A549 (cell line): ENCODE measurements around the gene GLUD2. TPM values are rescaled to one million over a fixed set of nuclear protein-coding genes. Genes with fewer than 3 reads are reported as not detected.
A peak's percentile ranks its signal among the peaks of the same experiment; 100 is the strongest.
"Not testable (repeated sequence)": the region's sequence is repeated elsewhere in the genome, so short reads cannot be mapped to it uniquely, and the experiment has no call there.

Experiments
- ATAC-seq, 2 experiments: fragments of 200-7000 bp in 1 of 2; fragments of >200 bp in 1 of 2; cut with Nextera tagmentation in 1 of 2; cut with Tn5 transposase in 1 of 2; 3 replicates each; pipeline versions ENCODE4 v1.8.0 to v1.9.1; 2018 to 2020; ENCODE audit warnings: mild to moderate bottlenecking in 1 of 2, moderate library complexity in 1 of 2
- CTCF ChIA-PET: fragments of 300-600 bp; sonication (Branson Sonifier 250); formaldehyde crosslinking; extraction: SDS; loops from one replicate; lab custom pipeline; 2021; ENCODE audit warnings: antibody characterized with exemption, inconsistent platforms; lab: Yijun Ruan, JAX
- POLR2A ChIA-PET: fragments of 350-600 bp; formaldehyde crosslinking; extraction: SDS; loops from one replicate; lab custom pipeline; 2021; ENCODE audit warnings: antibody characterized with exemption, inconsistent platforms; lab: Yijun Ruan, JAX
- DNase-seq, 2 experiments: peaks; one replicate each; pipeline versions ENCODE4 v3.0.0 to v3.0.0-alpha.2; 2011 to 2016; ENCODE audit warnings: low read depth in 1 of 2, low spot score in 1 of 2
- FAIRE-seq: peaks from 2 replicates; lab custom pipeline; 2011; peaks lifted over from hg19 to GRCh38; lab: Jason Lieb, UNC
- H3K27ac ChIP-seq, 2 experiments: fragments of >200 bp; sonication (Bioruptor Twin); formaldehyde crosslinking; 3 replicates each; pipeline ENCODE4 v1.5.1; 2016 to 2017
- H3K4me1 ChIP-seq: fragments of >200 bp; sonication (Bioruptor Twin); formaldehyde crosslinking; 3 replicates; pipeline ENCODE4 v1.6.1; 2016
- H3K4me2 ChIP-seq: fragments of >200 bp; sonication (Bioruptor Twin); formaldehyde crosslinking; 3 replicates; pipeline ENCODE4 v1.6.1; 2016
- H3K4me3 ChIP-seq: fragments of >200 bp; sonication (Bioruptor Twin); formaldehyde crosslinking; 3 replicates; pipeline ENCODE4 v1.5.1; 2016
- H3K9me3 ChIP-seq: fragments of >200 bp; sonication (Bioruptor Twin); formaldehyde crosslinking; 3 replicates; pipeline ENCODE4 v1.6.1; 2016
- BHLHE40 ChIP-seq: IDR thresholded peaks from 2 replicates; pipeline ENCODE4 v1.6.1; 2012; ENCODE audit warnings: low read depth, low read length, inconsistent platforms
- CBX2 ChIP-seq: fragments of 200-600 bp; sonication (generic); IDR thresholded peaks from 2 replicates; pipeline ENCODE4 v1.6.1; 2016; ENCODE audit warnings: low read depth, mild to moderate bottlenecking, borderline replicate concordance
- CBX8 ChIP-seq: fragments of 200-600 bp; sonication (generic); IDR thresholded peaks from 2 replicates; pipeline ENCODE4 v1.6.1; 2016
- EHMT2 ChIP-seq: fragments of 200-600 bp; sonication (generic); IDR thresholded peaks from 2 replicates; pipeline ENCODE4 v1.6.1; 2016; ENCODE audit warnings: antibody characterized with exemption, low read depth, mild to moderate bottlenecking, moderate library complexity
- FOSL2 ChIP-seq, 2 experiments: fragments of 450-650 bp in 1 of 2; fragments of >200 bp in 1 of 2; sonication (Bioruptor Twin) in 1 of 2; formaldehyde crosslinking; IDR thresholded peaks; 2 replicates each; pipeline versions ENCODE4 v1.5.0 to v1.6.1; 2016 to 2020; ENCODE audit warnings: mild to moderate bottlenecking in 1 of 2, moderate library complexity in 1 of 2
- GATA3 ChIP-seq: IDR thresholded peaks from 2 replicates; pipeline ENCODE4 v1.6.1; 2012; ENCODE audit warnings: borderline replicate concordance
- HOXB13 ChIP-seq: fragments of 250-450 bp; sonication (Bioruptor Pico); IDR thresholded peaks from 2 replicates; pipeline ENCODE4 v1.5.0; 2020; ENCODE audit warnings: low read depth, mild to moderate bottlenecking, moderate library complexity
- HOXB5 ChIP-seq: fragments of 250-450 bp; sonication (Bioruptor Pico); IDR thresholded peaks from 2 replicates; pipeline ENCODE4 v1.5.0; 2020; ENCODE audit warnings: mild to moderate bottlenecking, moderate library complexity
- JUN ChIP-seq, 2 experiments: fragments of >200 bp; sonication (Bioruptor Twin); formaldehyde crosslinking; IDR thresholded peaks; 2 replicates in 1 of 2; 3 replicates in 1 of 2; pipeline ENCODE4 v1.6.1; 2016 to 2017
- JUNB ChIP-seq: fragments of >200 bp; sonication (Bioruptor Twin); formaldehyde crosslinking; IDR thresholded peaks from 2 replicates; pipeline ENCODE4 v1.6.1; 2016
- NR3C1 ChIP-seq: fragments of >200 bp; sonication (Bioruptor Twin); formaldehyde crosslinking; IDR thresholded peaks from 3 replicates; pipeline ENCODE4 v1.6.1; 2017
- POLR2A ChIP-seq: IDR thresholded peaks from 2 replicates; pipeline ENCODE4 v1.6.1; 2012; ENCODE audit warnings: mild to moderate bottlenecking, low read length
- RAD21 ChIP-seq, 2 experiments: fragments of >200 bp in 1 of 2; sonication (Bioruptor Twin) in 1 of 2; formaldehyde crosslinking in 1 of 2; IDR thresholded peaks in 1 of 2; conservative IDR thresholded peaks in 1 of 2; 2 replicates in 1 of 2; 3 replicates in 1 of 2; pipeline ENCODE4 v1.6.1; 2012 to 2018; ENCODE audit warnings: inconsistent platforms in 1 of 2
- SMC3 ChIP-seq: fragments of >200 bp; sonication (Bioruptor Twin); formaldehyde crosslinking; IDR thresholded peaks from 3 replicates; pipeline ENCODE4 v1.6.1; 2018; ENCODE audit warnings: inconsistent platforms
- ZNF302 ChIP-seq: fragments of 250-450 bp; sonication (Bioruptor Pico); IDR thresholded peaks from 2 replicates; pipeline ENCODE4 v1.9.0; 2021; ENCODE audit warnings: inconsistent platforms, mild to moderate bottlenecking, moderate library complexity
- WGBS: methylation state at CpG from one replicate; pipeline ENCODE4 v1.1.6; 2017; ENCODE audit errors: missing lambda C conversion rate; 5-methylcytosine and 5-hydroxymethylcytosine counted together
- polyA minus RNA-seq: library from RNA; depleted of rRNA, polyadenylated mRNA; stranded (reverse); fragments of >200 nt; gene quantifications from 2 replicates; pipeline ENCODE4 v1.2.3, GENCODE V29; 2011; rRNA and poly(A)+ RNA removed
- polyA plus RNA-seq, 4 experiments: library from polyadenylated mRNA; depleted of rRNA in 3 of 4; stranded (reverse); fragments of >200 nt; fragmentation: RNase III in 1 of 4; extraction: RNeasy Plus Mini Kit Qiagen cat#74134 plus additional on column Dnase treatment in 1 of 4; gene quantifications; 2 replicates in 3 of 4; 3 replicates in 1 of 4; pipeline ENCODE4 v1.2.3, GENCODE V29; 2011 to 2017
- TF ChIP-seq, protein P1 (sequence below): fragments of >200 bp; sonication (Bioruptor Twin); formaldehyde crosslinking; IDR thresholded peaks from 3 replicates; pipeline ENCODE4 v1.5.1; 2016
- TF ChIP-seq, protein P2 (sequence below): fragments of >200 bp; sonication (Bioruptor Twin); formaldehyde crosslinking; IDR thresholded peaks from 2 replicates; pipeline ENCODE4 v1.6.1; 2016
- TF ChIP-seq, protein P3 (sequence below): IDR thresholded peaks from 2 replicates; pipeline ENCODE4 v1.6.1; 2012
- TF ChIP-seq, protein P4 (sequence below): IDR thresholded peaks from 2 replicates; pipeline ENCODE4 v1.6.1; 2012
- TF ChIP-seq, protein P5 (sequence below): fragments of 250-450 bp; sonication (Bioruptor Pico); IDR thresholded peaks from 2 replicates; pipeline ENCODE4 v1.5.0; 2021; ENCODE audit warnings: mild to moderate bottlenecking, moderate library complexity, borderline replicate concordance

GLUD2 gene
- polyA plus RNA-seq (2011; rRNA removed) (4.2 and 5.1 TPM in 2 replicates), polyA plus RNA-seq (2017; fragmentation: RNase III; extraction: RNeasy Plus Mini Kit Qiagen cat#74134 plus additional on column Dnase treatment) (2.7 to 2.8 TPM (median 2.8 TPM) in 3 replicates), polyA minus RNA-seq (4.4 and 4.5 TPM in 2 replicates)
- 0.90 and 0.96 TPM in 2 replicates for polyA plus RNA-seq (2012; cell fraction: cytosol; rRNA removed)
- 0.72 and 0.94 TPM in 2 replicates for polyA plus RNA-seq (2012; cell fraction: nucleus; rRNA removed)

DNA sequence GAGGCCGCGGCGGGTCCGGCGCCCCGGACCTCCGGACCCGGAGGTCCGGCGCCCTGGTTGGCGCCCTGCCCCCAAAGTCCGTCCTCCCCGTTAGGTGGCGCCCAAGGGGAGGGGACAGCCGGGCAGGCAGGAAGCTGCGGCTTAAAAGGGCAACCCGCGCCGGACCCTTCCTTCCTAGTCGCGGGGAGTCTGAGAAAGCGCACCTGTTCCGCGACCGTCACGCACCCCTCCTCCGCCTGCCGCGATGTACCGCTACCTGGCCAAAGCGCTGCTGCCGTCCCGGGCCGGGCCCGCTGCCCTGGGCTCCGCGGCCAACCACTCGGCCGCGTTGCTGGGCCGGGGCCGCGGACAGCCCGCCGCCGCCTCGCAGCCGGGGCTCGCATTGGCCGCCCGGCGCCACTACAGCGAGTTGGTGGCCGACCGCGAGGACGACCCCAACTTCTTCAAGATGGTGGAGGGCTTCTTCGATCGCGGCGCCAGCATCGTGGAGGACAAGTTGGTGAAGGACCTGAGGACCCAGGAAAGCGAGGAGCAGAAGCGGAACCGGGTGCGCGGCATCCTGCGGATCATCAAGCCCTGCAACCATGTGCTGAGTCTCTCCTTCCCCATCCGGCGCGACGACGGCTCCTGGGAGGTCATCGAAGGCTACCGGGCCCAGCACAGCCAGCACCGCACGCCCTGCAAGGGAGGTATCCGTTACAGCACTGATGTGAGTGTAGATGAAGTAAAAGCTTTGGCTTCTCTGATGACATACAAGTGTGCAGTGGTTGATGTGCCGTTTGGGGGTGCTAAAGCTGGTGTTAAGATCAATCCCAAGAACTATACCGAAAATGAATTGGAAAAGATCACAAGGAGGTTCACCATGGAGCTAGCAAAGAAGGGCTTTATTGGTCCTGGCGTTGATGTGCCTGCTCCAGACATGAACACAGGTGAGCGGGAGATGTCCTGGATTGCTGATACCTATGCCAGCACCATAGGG, at the start of gene GLUD2:
Gene GLUD2, plus strand, starts transcription at position 170 of the 979 bp plus-strand sequence. Its CDS starts 75 bp downstream, at position 245.
- TF ChIP-seq POLR2A = peak; percentile 40
- TF ChIP-seq, protein P1, sequence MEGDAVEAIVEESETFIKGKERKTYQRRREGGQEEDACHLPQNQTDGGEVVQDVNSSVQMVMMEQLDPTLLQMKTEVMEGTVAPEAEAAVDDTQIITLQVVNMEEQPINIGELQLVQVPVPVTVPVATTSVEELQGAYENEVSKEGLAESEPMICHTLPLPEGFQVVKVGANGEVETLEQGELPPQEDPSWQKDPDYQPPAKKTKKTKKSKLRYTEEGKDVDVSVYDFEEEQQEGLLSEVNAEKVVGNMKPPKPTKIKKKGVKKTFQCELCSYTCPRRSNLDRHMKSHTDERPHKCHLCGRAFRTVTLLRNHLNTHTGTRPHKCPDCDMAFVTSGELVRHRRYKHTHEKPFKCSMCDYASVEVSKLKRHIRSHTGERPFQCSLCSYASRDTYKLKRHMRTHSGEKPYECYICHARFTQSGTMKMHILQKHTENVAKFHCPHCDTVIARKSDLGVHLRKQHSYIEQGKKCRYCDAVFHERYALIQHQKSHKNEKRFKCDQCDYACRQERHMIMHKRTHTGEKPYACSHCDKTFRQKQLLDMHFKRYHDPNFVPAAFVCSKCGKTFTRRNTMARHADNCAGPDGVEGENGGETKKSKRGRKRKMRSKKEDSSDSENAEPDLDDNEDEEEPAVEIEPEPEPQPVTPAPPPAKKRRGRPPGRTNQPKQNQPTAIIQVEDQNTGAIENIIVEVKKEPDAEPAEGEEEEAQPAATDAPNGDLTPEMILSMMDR = peak; percentile 39; the same call in 2 of the 3 replicates
- peak; percentile 17 to 44; a peak in 2 of 5 replicates for TF ChIP-seq RAD21 (conservative IDR thresholded peaks at IDR 0.05 in 1 of 2, IDR thresholded peaks at IDR 0.05 in 1 of 2)
- peak; percentile 31; the same call in 1 of the 3 replicates for TF ChIP-seq SMC3
- CTCF ChIA-PET = interaction anchor here (0.7 to 1.2 kb wide), 4 partner anchors 9 to 15 kb away, joined by 3 read pairs; no protein-coding TSS in a partner anchor
- 25% methylated on average over 12 of the region's 82 CpGs for WGBS
- H3K4me1 ChIP-seq, FAIRE-seq, H3K9me3 ChIP-seq, POLR2A ChIA-PET: not testable (repeated sequence)
- DNase-seq (peak; percentile 10 to 54), ATAC-seq (peak; percentile 94 to 97)
- Histone ChIP-seq H3K4me3 (peak within 1 kb of the TSS; percentile 50), H3K4me2 (peak within 1 kb of the TSS; percentile 69), H3K27ac (peak within 1 kb of the TSS; percentile 58 to 93)

DNA sequence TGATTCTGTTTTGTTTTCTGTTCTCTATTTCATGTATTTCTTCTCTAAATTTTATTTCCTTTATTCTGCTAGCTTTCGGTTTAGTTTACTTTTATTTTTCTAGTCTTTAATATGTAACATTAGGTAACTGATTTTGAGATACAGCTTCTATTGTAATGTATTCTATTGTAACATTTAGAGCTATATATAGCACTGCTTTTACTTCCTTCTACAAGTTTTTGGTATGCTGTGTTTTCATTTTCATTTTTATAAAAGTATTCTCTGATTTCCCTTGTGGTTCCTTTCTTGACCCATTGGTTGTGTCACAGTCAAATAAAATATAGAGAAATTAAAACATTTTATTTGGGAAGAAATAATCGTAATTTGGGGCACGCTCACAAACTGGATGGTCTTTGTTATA, 48.0 kb upstream of the GLUD2 start:
- H3K4me1 ChIP-seq = no peaks in the 10 kb centered on the region
- H3K9me3 ChIP-seq = no peaks in the 10 kb centered on the region
- ATAC-seq (no peak), FAIRE-seq (peak; percentile 80)
- WGBS = 46% methylated on average over 3 of the region's 3 CpGs
- no peak overlapping the region for H3K4me2 ChIP-seq
- TF ChIP-seq, protein P2, sequence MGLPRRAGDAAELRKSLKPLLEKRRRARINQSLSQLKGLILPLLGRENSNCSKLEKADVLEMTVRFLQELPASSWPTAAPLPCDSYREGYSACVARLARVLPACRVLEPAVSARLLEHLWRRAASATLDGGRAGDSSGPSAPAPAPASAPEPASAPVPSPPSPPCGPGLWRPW = no peak
- no peak for TF ChIP-seq JUNB
- TF ChIP-seq HOXB5 = no peak
- TF ChIP-seq JUN (IDR thresholded peaks at IDR 0.05) = no peak
- TF ChIP-seq HOXB13 (CRISPR knock-in tag) = no peak
- no peak for TF ChIP-seq GATA3
- TF ChIP-seq CBX2 = no peak
- TF ChIP-seq, protein P3, sequence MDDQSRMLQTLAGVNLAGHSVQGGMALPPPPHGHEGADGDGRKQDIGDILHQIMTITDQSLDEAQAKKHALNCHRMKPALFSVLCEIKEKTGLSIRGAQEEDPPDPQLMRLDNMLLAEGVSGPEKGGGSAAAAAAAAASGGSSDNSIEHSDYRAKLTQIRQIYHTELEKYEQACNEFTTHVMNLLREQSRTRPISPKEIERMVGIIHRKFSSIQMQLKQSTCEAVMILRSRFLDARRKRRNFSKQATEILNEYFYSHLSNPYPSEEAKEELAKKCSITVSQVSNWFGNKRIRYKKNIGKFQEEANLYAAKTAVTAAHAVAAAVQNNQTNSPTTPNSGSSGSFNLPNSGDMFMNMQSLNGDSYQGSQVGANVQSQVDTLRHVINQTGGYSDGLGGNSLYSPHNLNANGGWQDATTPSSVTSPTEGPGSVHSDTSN = no peak
- no peak for TF ChIP-seq FOSL2 (IDR thresholded peaks at IDR 0.05)
- TF ChIP-seq FOSL2 (CRISPR knock-in tag; IDR thresholded peaks at IDR 0.05) = no peak
- TF ChIP-seq, protein P4, sequence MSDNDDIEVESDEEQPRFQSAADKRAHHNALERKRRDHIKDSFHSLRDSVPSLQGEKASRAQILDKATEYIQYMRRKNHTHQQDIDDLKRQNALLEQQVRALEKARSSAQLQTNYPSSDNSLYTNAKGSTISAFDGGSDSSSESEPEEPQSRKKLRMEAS = no peak
- no peak for TF ChIP-seq CBX8
- TF ChIP-seq, protein P5, sequence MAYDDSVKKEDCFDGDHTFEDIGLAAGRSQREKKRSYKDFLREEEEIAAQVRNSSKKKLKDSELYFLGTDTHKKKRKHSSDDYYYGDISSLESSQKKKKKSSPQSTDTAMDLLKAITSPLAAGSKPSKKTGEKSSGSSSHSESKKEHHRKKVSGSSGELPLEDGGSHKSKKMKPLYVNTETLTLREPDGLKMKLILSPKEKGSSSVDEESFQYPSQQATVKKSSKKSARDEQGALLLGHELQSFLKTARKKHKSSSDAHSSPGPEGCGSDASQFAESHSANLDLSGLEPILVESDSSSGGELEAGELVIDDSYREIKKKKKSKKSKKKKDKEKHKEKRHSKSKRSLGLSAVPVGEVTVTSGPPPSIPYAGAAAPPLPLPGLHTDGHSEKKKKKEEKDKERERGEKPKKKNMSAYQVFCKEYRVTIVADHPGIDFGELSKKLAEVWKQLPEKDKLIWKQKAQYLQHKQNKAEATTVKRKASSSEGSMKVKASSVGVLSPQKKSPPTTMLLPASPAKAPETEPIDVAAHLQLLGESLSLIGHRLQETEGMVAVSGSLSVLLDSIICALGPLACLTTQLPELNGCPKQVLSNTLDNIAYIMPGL = no peak
- no peak for TF ChIP-seq EHMT2
- TF ChIP-seq ZNF302 (CRISPR knock-in tag) = no peak
- TF ChIP-seq BHLHE40 = no peak
- no peak for TF ChIP-seq NR3C1
- TF ChIP-seq, all 56 proteins: peak for 0
- ChIA-PET CTCF (no interaction called here), POLR2A (no interaction called here)
- Histone ChIP-seq H3K4me3 (no peak overlapping the region), H3K27ac (no peak overlapping the region)
- DNase-seq = no peak
